Fibroblast of lung (primary cell): Measurements from ENCODE around the gene DOCK4. TPM values are rescaled to one million over a fixed set of nuclear protein-coding genes. Genes with fewer than 3 reads are reported as not detected.

Experiments
- DNase-seq, 2 donors: peaks; one replicate each; pipeline versions ENCODE4 v3.0.0 to v3.0.0-alpha.2; 2010; ENCODE audit warnings: low read depth in 2 of 2
- H2AFZ ChIP-seq: 2 replicates; pipeline ENCODE4 v1.5.1; 2012; ENCODE audit warnings: low read length, control low read depth, inconsistent platforms
- H3K27ac ChIP-seq: 2 replicates; pipeline ENCODE4 v1.5.1; 2011; ENCODE audit warnings: low read length, control low read depth; ENCODE audit not compliant: insufficient read depth
- H3K27me3 ChIP-seq: 2 replicates; pipeline ENCODE4 v1.5.1; 2011; ENCODE audit warnings: mild to moderate bottlenecking, low read length; ENCODE audit not compliant: control insufficient read depth, insufficient read depth
- H3K36me3 ChIP-seq: 2 replicates; pipeline ENCODE4 v1.5.1; 2011; ENCODE audit warnings: low read length; ENCODE audit not compliant: control insufficient read depth, insufficient read depth
- H3K4me1 ChIP-seq: 2 replicates; pipeline ENCODE4 v1.5.1; 2011; ENCODE audit warnings: low read length; ENCODE audit not compliant: control insufficient read depth, insufficient read depth; ENCODE audit errors: extremely low read depth
- H3K4me2 ChIP-seq: 2 replicates; pipeline ENCODE4 v1.5.1; 2011; ENCODE audit warnings: low read length, control low read depth; ENCODE audit not compliant: insufficient read depth; ENCODE audit errors: extremely low read depth
- H3K4me3 ChIP-seq, 4 experiments: fragments of 200-600 bp in 1 of 4; sonication (generic) in 1 of 4; replicated peaks in 1 of 4; 2 replicates each; pipeline ENCODE4 v1.5.1; 2011 to 2016; ENCODE audit warnings: low read length in 4 of 4, low read depth in 3 of 4, mild to moderate bottlenecking in 3 of 4, control low read depth in 2 of 4, inconsistent platforms in 1 of 4, mixed read lengths in 1 of 4; ENCODE audit not compliant: insufficient read depth in 1 of 4; ENCODE audit errors: control extremely low read depth in 1 of 4
- H3K79me2 ChIP-seq: 2 replicates; pipeline ENCODE4 v1.5.1; 2012; ENCODE audit warnings: mild to moderate bottlenecking, low read length, inconsistent platforms; ENCODE audit not compliant: control insufficient read depth, insufficient read depth
- H3K9ac ChIP-seq: 2 replicates; pipeline ENCODE4 v1.5.1; 2011; ENCODE audit warnings: mild to moderate bottlenecking, low read length, control low read depth; ENCODE audit not compliant: insufficient read depth
- H3K9me3 ChIP-seq: 2 replicates; pipeline ENCODE4 v1.5.1; 2012; ENCODE audit warnings: low read depth, low read length; ENCODE audit not compliant: control insufficient read depth, insufficient read depth
- H4K20me1 ChIP-seq: 2 replicates; pipeline ENCODE4 v1.5.1; 2011; ENCODE audit warnings: low read length; ENCODE audit not compliant: control insufficient read depth, insufficient read depth; ENCODE audit errors: extremely low read depth
- EZH2 ChIP-seq: IDR thresholded peaks from 2 replicates; pipeline ENCODE4 v1.5.1; 2012; ENCODE audit warnings: low read length, control low read depth, mild to moderate bottlenecking; ENCODE audit errors: missing control alignments
- polyA plus RNA-seq, 2 donors: library from polyadenylated mRNA; depleted of rRNA in 1 of 2; stranded (reverse) in 1 of 2; unstranded in 1 of 2; fragments of >200 nt; gene quantifications; 2 replicates each; pipeline ENCODE4 v1.2.1, GENCODE V29; 2011 to 2012; ENCODE audit warnings: missing spikeins in 1 of 2
- total RNA-seq: library from RNA; depleted of rRNA; stranded (reverse); fragments of >200 nt; gene quantifications from 2 replicates; pipeline ENCODE4 v1.2.1, GENCODE V29; 2014
- TF ChIP-seq, protein P1 (sequence below), 2 donors: IDR thresholded peaks in 1 of 2; conservative IDR thresholded peaks in 1 of 2; 1 replicate in 1 of 2; 2 replicates in 1 of 2; pipeline ENCODE4 v1.5.1; 2011 to 2012; ENCODE audit warnings: low read length in 2 of 2, control low read depth in 1 of 2, inconsistent platforms in 1 of 2, low read depth in 1 of 2, mild to moderate bottlenecking in 1 of 2

The DOCK4 gene
- total and polyA plus RNA-seq, 2 donors (not counting 1 experiment from before 2014, with no cell fraction given) = 20.8 to 39.3 TPM

DNA sequence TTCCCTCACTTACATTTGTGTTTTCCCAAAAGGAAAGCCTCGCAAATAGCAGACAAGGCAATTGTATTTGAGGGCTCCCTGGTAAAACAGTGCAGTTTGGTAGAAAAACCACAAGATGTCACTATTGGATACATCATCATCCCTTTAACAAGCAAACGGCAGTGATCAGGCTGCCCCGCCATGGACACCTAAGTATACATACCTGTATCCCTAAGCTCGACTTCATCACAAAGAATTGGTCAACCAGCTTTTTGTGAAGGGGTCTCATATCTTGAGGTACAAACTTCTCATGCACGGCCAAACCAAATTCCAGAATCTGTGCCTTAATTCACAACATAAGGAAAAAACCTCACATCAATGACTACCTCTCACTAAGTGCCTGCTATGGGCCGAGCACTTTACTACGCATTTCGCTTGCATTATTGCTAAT, 464.4 kb downstream of the DOCK4 start:
- TF ChIP-seq, protein P1, sequence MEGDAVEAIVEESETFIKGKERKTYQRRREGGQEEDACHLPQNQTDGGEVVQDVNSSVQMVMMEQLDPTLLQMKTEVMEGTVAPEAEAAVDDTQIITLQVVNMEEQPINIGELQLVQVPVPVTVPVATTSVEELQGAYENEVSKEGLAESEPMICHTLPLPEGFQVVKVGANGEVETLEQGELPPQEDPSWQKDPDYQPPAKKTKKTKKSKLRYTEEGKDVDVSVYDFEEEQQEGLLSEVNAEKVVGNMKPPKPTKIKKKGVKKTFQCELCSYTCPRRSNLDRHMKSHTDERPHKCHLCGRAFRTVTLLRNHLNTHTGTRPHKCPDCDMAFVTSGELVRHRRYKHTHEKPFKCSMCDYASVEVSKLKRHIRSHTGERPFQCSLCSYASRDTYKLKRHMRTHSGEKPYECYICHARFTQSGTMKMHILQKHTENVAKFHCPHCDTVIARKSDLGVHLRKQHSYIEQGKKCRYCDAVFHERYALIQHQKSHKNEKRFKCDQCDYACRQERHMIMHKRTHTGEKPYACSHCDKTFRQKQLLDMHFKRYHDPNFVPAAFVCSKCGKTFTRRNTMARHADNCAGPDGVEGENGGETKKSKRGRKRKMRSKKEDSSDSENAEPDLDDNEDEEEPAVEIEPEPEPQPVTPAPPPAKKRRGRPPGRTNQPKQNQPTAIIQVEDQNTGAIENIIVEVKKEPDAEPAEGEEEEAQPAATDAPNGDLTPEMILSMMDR (conservative IDR thresholded peaks at IDR 0.05 in 1 of 2, IDR thresholded peaks at IDR 0.05 in 1 of 2; ENCODE audit: low read depth in 1 of 2, low read length in 2 of 2) = peak; percentile 61 to 69
- TF ChIP-seq EZH2 = no peak
- peak; percentile 63 to 78 for DNase-seq
- H2AFZ ChIP-seq = no peak overlapping the region
- no peaks in the 10 kb centered on the region for H4K20me1 ChIP-seq
- no peak overlapping the region for H3K4me2 ChIP-seq
- H3K36me3 ChIP-seq = no peaks in the 10 kb centered on the region
- no peaks in the 10 kb centered on the region for H3K9me3 ChIP-seq
- no peak overlapping the region for H3K27ac ChIP-seq
- no peaks in the 10 kb centered on the region for H3K4me1 ChIP-seq
- no peaks in the 10 kb centered on the region for H3K79me2 ChIP-seq
- no peak overlapping the region for H3K9ac ChIP-seq
- no peaks in the 10 kb centered on the region for H3K27me3 ChIP-seq
- H3K4me3 ChIP-seq = no peak overlapping the region

DNA sequence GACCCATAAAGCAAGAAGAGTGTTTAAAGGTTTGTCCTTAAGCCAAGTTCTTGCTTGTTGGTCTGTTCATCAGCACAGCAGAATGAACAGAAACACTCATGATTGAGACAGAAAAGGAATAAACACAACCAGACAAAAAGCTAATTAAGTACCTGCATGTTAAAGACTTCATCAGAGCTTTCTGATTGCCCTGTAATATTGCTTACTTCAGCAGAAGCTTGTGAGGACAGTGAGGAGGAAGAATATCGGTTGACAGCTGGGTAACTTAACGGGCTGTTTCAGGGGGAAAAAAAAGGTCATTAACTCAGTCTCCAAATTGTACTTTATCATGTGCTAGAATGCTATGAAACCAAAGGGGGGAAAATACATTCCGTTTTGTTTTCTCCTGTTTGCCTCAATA, 465.3 kb downstream of the DOCK4 start:
- Histone ChIP-seq H3K27ac (no peak overlapping the region), H3K79me2 (no peaks in the 10 kb centered on the region), H3K4me2 (no peak overlapping the region), H2AFZ (no peak overlapping the region), H3K36me3 (no peaks in the 10 kb centered on the region), H4K20me1 (no peaks in the 10 kb centered on the region), H3K9ac (no peak overlapping the region), H3K27me3 (no peaks in the 10 kb centered on the region), H3K4me3 (no peak overlapping the region), H3K4me1 (no peaks in the 10 kb centered on the region), H3K9me3 (no peaks in the 10 kb centered on the region)
- TF ChIP-seq, protein P1 (conservative IDR thresholded peaks at IDR 0.05 in 1 of 2, IDR thresholded peaks at IDR 0.05 in 1 of 2; ENCODE audit: low read depth in 1 of 2, low read length in 2 of 2) = no peak
- TF ChIP-seq EZH2 = no peak
- no peak for DNase-seq

- Histone ChIP-seq H3K27me3 (no peaks in the 10 kb centered on the region), H2AFZ (no peak overlapping the region), H3K9ac (no peak overlapping the region), H4K20me1 (no peaks in the 10 kb centered on the region), H3K36me3 (no peaks in the 10 kb centered on the region), H3K9me3 (no peaks in the 10 kb centered on the region), H3K27ac (no peak overlapping the region), H3K4me2 (no peak overlapping the region), H3K79me2 (no peaks in the 10 kb centered on the region), H3K4me3 (no peak overlapping the region), H3K4me1 (peaks cover 2% of the 10 kb centered on the region)
- TF ChIP-seq, protein P1 (conservative IDR thresholded peaks at IDR 0.05 in 1 of 2, IDR thresholded peaks at IDR 0.05 in 1 of 2; ENCODE audit: low read depth in 1 of 2, low read length in 2 of 2) = no peak
- TF ChIP-seq EZH2 = no peak
- DNase-seq = peak in 1 of 2 donors; percentile 33
Measured at GRCh38 chr7:111736552-111736874, 469.7 kb downstream of the DOCK4 start.
